Upper lobe of left lung (tissue), 4 donors: ENCODE results near the gene DICER1.

ENCODE experiments used
- EP300 ChIP-seq, 4 donors: sonication (generic); formaldehyde crosslinking; IDR thresholded peaks; one replicate each; pipeline ENCODE4 v1.5.1; 2017; ENCODE audit warnings: antibody characterized with exemption in 4 of 4, control low read depth in 2 of 4
- POLR2A ChIP-seq, 4 donors: fragments of 450-650 bp; IDR thresholded peaks; one replicate each; pipeline ENCODE4 v1.5.1; 2016 to 2017; ENCODE audit warnings: antibody characterized with exemption in 4 of 4, mild to moderate bottlenecking in 2 of 4
- TF ChIP-seq, protein P1 (sequence below), 6 experiments: fragments of 450-650 bp in 4 of 6; fragments of 200-600 bp in 2 of 6; sonication (generic) in 2 of 6; IDR thresholded peaks; one replicate each; pipeline ENCODE4 v1.5.1; 2016 to 2019; ENCODE audit warnings: antibody characterized with exemption in 6 of 6

- no peak for TF ChIP-seq POLR2A (IDR thresholded peaks at IDR 0.05)
- TF ChIP-seq, protein P1, sequence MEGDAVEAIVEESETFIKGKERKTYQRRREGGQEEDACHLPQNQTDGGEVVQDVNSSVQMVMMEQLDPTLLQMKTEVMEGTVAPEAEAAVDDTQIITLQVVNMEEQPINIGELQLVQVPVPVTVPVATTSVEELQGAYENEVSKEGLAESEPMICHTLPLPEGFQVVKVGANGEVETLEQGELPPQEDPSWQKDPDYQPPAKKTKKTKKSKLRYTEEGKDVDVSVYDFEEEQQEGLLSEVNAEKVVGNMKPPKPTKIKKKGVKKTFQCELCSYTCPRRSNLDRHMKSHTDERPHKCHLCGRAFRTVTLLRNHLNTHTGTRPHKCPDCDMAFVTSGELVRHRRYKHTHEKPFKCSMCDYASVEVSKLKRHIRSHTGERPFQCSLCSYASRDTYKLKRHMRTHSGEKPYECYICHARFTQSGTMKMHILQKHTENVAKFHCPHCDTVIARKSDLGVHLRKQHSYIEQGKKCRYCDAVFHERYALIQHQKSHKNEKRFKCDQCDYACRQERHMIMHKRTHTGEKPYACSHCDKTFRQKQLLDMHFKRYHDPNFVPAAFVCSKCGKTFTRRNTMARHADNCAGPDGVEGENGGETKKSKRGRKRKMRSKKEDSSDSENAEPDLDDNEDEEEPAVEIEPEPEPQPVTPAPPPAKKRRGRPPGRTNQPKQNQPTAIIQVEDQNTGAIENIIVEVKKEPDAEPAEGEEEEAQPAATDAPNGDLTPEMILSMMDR (IDR thresholded peaks at IDR 0.05) = no peak
- TF ChIP-seq EP300 (IDR thresholded peaks at IDR 0.05) = no peak
Observed at GRCh38 chr14:95189367-95190132, 32.2 kb upstream of the DICER1 start.
